Stimulated activated CD4-positive, alpha-beta T cell treated with anti-CD3 and anti-CD28 coated beads, Interleukin-15, amount 100 ng/mL, for 48 hours (primary cell): Measurements from ENCODE around the gene CFC1B.
"Not testable (repeated sequence)": the region's sequence is repeated elsewhere in the genome, so short reads cannot be mapped to it uniquely, and the experiment has no call there.

ENCODE experiments used
- DNase-seq, 2 donors: peaks; one replicate each; pipeline ENCODE4 v3.0.0-alpha.2; 2020; ENCODE audit warnings: low read depth in 2 of 2

CFC1B gene

DNA sequence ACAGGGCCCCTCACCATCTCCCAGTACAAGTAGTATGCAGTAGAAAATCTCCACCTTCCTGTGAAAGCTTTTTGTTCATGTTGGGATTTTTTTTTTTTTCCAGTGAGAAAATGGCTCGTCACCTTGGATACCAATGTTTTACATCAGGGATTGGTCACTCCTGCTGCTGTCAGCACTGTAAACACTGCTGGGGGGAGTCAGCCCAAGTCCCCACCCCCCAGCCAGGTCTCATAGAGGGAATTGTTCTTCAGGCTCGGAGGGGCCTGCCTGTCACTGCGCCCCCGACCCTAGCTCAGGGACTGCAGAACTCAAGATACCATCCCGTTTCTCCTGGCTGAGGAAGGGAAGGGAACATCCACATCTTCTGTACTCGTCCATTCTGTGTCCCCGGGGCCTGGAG, at the start of gene CFC1B:
Gene CFC1B (plus strand): TSS at position 231 of the 400 bp plus-strand sequence. CDS start 263 bp downstream, outside the sequence.
- DNase-seq: not testable (repeated sequence)

DNA sequence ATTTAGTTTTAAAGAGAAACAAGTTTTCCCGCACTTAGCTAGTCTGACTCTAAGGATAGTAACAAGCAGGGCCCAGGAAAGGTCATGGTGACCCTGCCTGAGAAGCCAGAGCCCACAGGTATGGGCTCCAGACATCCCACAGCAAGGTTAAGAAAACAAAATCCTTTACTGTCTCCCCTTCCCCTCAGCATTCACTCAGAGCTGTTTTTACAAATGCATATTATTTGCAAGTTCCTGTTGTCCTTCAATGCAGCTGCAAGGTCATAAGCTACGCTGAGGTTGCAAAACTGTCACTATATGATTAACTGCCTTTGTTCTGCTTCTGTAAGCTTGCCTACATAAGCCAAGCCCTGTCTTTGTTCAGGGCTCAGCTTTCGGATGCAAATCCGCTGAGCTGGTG, 29.9 kb upstream of the CFC1B start:
- DNase-seq: not testable (repeated sequence)

DNA sequence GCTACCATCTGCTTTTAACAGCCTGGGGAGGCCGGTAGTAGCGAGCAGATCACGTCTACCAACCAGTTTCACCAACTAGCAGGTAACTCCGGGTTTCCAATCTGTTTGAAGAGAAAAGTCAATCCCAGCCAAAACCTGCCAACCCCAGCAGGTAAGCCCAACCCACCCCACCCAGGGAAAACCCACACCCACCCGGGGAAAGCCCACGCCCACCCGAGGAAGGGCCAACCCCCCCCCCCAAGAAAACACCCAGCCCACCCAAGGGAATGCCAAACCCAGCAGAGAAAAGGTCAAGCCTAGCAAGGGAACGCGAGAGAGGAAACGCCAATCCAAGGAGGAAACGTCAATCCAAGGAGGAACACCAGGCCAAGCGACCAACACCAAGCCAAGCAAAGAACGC, 11.8 kb upstream of the CFC1B start, which contains the start of gene POTEI:
Gene POTEI (minus strand): TSS at position 101 of the 400 bp plus-strand sequence. CDS start 93 bp downstream, at position 8.
- not testable (repeated sequence) for DNase-seq

DNA sequence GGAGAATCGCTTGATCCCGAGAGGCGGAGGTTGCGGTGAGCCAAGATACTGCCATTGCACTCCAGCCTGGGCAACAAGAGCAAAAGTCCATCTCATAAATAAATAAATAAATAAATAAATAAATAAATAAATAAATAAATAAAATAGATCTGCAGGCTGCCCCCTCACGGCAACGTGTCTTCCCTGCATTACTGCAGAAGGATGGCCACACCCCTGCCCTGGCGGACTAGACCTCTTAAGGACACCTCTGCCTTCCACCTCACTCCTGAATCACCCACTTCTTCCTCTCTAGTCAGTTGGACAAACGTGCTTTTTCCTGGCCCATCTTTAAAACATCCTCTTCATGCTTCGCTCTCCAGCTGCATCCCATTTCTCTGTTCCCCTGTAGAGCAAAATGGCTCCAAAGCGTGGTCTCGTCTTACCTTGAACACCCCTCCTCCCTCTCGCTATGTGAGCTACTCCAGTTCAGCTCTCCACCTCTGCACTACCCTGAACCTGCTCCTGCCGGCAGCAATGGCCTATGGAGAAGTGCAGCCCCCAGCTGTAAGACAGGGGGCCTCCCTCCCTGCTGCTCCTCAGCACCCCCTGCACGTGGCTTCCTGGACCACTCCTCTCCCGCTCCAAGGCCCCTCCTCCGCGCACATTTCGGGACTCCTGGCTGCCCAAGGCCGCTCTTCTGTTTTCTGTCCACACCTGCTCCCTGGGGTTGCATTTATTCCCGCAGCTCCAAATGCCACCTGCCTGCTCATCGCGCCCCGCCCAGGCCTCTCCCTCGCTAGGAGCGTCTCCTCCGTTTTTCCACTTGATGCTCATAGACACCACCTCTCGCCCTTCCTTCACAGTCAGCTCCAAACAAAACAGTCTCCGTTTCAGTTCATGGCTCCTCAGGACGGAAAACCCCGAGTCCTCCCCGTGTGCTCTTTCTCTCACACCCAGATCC, 9.9 kb upstream of the CFC1B start:
- not testable (repeated sequence) for DNase-seq

DNA sequence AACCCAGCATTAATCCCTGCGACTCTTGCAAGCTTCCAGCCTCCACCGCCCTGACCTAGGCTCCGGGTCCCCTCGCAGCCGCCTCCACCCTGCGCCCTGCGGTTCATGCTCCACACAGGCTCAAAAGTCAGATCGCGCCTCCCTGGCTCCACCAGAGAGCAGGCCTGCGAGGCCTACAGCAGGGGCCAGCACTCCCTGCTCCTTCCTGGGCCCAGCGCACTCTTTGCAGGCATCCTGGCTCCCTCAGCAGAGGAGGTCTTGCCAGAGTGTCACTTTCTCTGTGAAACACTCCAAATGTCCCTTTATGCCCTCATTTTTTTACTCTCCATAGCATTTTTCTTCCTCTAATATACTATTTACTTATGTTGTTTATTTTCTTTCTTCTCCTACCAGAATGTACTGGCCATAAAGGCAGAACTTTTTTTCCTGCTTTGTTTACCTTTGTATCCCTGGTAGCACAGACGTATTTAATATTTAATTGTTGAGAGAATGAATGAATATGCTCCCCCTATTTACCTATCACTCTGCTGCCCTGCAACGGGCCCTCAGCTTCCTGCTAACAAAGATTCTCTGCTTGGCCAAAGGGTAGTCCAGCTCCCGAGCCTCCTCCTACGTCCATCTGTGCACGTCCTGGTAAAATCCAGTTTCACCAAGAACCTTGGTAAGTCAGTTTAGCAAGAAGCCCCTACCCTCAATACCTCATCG, 9.1 kb upstream of the CFC1B start:
- not testable (repeated sequence) for DNase-seq

DNA sequence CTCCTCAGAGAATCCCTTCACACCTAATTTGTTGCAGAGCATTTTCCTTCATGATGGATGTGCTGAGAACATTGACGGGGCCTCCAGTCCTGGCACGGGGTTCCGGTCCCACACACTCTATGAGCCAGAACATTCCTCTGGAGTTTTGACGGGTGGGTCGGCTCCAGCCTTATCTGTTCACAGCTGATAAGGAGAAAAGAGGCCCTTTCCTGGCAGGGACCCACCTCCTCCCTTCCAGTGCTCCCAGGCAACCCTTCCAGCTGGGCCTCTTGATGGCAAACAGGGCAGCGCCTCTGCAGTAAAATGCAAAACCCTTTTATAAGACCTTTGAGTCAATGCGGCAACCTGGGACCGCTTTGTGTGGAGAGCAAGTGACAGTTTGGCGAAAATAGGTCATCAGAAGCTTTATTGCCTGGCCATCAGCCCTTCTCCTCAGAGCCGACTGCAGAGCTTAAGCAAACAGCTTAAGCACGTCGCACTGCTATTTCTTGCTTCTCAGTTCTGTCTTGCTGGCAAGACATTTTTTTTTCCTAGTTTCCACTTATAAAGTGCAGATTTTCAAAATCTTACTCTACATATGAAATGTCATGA, 2.4 kb upstream of the CFC1B start:
- DNase-seq: not testable (repeated sequence)

DNA sequence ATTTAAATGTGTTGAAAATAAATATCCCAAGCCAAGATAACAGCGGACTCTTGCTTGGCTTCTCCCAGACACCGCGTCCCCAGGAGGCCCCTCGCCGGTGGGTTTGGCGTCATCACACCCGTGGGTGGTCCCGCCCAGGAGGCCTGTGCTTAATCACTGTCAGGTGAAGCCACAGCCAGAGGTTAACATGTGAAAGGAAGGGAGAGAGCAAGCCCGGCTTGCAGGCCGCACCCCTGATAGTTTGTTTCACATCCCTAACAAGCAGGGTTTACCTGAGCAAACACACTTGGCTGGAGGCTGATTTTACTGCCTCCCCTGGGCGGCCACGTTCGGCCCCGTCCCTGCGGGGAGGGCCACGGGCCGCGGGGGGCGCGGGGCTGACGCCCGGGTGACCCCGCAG, 1.4 kb downstream of the CFC1B start:
- DNase-seq: not testable (repeated sequence)

DNA sequence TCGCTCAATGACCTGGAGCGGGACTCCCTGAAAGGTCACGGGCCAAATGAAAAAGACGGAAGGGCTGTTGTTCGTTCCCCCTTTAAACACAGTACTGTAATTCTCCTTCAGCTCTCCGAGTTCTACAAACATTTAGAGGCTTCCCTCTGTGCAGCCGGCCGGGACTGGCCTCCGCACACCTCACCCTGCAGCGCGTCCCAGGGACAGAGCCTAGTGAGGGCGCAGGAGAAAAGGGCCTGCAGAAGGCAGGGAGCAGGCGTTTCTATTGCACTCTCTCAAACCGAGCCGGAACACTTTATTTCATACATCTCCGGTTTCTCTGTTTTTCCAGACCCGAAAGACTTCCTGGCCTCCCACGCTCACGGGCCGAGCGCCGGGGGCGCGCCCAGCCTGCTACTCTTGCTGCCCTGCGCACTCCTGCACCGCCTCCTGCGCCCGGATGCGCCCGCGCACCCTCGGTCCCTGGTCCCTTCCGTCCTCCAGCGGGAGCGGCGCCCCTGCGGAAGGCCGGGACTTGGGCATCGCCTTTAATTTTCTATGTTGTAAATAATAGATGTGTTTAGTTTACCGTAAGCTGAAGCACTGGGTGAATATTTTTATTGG, 6.4 kb downstream of the CFC1B start:
- not testable (repeated sequence) for DNase-seq

DNA sequence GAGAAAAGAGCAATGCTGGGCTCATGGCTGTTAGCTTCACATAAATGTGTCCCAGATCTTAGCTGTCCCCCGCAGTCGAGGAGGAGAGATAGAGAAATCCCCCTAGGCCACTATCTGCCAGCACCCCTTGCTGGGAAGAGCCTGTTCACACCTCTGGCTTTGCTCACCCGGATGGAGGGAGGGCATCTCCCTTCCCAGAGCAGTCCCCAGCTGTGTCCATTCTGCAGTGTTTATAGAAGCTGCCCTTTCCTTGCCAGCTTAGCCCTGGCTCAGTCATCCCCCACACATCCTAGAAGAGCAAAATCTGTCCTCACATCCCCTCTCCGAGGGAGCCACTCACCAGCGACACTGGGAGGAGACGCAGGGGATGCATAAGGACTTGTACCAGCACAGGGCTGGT, 8.5 kb downstream of the CFC1B start:
- DNase-seq: not testable (repeated sequence)

DNA sequence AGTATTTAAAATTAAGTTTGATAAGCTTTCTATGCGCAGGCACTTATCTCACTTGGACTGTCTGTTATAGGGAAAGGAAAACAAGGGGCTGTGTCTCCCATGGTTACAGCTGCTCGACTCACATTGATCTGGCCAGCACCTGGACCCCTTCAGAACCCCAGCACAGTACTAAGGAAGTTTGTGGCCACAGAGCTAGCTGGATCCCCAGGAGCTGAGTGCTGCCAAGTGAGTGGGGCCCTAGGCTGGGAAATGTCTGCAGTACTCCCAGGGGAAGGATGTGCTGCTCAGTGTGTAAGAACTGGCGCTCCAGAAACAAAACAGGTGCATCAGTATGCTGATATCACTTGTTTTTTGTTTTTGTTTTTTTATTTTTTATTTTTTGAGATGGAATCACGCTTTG, 9.2 kb downstream of the CFC1B start:
- DNase-seq: not testable (repeated sequence)

DNA sequence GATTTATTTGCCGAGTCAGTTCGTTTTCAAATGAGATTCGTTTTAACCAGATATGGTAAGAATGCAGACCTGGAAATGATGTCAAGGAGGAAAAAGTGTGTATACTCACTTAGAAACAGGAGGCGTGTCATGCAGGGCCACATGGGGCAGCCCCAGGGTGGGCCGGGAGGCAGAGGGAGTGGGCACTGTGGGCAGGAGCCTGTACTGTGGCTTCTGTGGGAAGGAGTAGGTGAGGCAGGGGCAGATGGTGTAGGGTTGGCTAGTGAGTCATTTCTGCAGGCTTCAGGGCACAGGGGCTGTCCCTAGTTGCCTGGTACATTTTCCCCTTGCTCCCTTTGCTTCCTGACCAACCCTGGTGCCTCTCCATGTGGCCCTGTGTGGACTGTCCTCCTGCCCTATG, 10.2 kb downstream of the CFC1B start:
- DNase-seq: not testable (repeated sequence)

DNA sequence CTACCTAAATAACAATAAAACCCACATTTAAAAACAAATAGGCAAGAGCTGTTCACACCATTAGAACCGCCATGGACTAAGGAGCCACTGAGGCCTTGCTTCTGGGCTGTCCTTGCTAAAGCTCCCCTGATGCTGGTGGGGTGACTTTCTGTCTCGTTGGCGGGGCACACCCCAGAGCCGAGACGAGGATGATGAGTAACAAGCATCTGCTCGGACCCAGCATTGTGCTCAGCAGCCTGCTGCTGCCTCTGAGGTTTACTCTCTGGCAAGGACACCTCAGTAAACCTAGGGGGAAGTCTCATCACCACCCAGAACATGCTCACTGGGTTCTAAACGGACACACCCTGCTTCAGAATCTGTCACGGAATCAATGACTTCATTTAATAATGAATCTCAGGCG, 10.7 kb downstream of the CFC1B start:
- not testable (repeated sequence) for DNase-seq

DNA sequence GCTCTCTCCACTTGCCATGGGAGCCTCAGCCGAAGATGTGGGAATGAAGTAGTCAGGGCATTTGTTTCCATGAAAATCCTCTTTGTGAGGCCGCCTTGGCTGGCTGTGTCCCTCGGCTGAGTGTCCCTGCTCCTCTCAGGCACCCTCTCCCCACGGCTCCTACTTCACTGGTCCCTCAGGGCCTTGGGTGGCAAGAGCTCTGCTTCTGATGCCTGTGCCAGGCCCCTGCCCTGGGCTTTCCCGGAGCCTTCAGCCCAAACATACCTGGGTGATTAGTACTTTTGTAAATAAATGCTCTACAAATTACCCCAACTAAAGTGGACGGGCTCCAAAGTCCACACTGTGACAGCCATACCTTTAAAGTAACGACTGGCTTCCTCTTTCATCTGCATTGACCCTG, 15.6 kb downstream of the CFC1B start:
- not testable (repeated sequence) for DNase-seq

DNA sequence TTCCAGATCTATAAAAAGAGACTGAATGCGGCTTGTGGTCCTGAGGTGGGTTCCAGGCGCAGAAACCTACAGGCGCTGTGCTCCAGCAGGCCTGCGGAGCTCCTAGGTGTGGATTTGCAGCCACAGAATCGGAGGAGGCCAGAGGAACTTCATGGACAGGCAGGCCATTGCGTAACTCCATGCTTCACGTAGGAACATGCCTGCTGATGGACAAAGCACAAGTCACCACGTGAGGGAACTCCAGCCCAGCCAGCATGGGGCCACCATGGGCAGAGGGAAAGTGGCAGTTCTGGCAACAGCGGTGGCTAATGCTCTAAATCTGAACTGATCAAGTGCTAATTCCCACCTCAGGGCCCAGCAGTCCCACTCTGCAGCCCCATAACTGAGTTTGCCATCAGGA, 17.2 kb downstream of the CFC1B start:
- DNase-seq: not testable (repeated sequence)

DNA sequence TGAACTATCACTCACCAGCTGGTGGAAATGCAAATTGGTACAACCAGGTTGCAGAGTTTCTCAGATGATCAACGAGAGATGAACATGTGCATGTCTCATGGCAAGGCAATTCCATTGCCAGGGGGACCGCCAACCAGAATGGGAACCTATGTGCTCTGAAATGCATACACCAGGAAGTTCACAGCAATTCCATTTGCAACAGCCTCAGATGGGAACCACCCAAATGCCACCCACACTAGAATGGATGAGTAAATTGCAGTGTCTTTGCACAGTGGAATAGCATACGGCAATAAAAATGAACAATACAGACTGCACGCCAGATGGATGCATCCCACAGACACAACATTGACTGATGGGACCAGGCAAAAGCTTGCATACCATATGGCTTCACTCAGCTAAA, 21.8 kb downstream of the CFC1B start:
- not testable (repeated sequence) for DNase-seq

DNA sequence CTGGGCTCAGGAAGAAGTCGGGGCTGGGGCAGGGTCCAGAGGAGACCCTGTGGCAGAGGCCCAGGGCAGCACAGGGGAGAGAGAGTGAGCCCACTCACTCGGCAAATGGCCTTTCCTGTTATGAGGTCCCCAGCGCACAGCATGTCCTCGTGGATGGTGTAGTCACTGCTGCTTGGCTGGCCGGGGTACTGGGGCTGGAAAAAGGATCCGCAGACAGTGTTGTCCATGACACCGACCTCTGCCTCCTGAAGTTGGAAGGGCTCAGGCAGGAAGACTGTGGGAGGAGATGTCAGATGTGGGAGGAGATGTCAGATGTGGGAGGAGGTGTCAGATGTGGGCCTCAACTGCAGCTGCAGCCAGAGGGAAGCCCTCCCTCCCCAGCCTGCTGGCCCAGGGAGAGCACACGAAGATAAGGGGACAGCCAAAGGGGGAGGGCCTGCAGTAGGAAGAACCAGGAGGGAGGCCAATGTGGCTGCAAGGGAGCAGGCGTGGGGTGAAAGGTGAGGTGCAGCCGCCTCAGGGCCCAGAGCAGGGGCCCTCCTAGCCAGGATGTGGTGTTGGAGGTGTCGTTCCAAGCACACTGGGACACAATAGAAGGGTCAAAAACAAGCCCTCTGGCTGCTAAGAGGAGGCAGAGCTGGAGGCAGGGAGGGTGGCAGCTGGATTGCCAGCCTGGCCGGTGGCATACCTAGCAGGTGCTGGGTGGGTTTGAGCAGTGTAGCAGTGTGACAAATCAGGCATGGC, 22.9 kb downstream of the CFC1B start:
- DNase-seq: not testable (repeated sequence)

DNA sequence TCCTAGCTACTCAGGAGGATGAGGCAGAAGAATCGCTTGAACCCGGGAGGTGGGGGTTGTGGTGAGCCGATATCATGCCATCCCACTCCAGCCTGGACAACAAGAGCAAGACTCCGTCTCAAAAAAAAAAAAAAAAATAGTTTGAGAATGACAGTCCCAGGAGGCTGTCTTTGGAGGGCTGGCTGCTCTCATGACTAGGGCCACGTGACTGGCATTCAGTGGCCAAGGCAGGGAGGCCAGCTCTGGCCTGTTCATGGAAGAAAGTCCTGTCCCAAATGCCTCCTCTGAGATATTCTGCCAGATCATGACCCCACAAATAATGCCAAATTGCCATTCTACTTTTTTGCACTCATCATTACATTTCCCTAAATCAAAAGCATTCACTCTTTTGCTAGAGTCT, 24.0 kb downstream of the CFC1B start:
- not testable (repeated sequence) for DNase-seq

DNA sequence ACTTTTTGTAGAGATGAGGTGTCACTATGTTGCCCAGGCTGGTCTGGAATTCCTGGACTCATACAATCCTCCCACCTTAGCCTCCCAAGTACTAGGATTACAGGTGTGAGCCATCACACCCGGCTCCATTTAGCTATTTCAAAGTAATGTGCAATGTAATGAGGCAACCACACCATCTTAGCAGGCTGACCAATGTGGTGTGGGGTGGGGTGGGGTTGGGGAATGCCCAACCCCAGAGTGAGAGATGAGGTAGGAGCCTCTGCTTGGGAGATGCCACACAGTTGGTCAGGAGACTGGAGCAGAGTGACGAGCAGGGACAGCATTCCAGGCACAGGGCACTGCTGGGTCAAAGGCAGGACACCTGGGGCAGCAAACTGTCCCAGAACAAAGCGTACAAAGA, 27.4 kb downstream of the CFC1B start:
- not testable (repeated sequence) for DNase-seq

DNA sequence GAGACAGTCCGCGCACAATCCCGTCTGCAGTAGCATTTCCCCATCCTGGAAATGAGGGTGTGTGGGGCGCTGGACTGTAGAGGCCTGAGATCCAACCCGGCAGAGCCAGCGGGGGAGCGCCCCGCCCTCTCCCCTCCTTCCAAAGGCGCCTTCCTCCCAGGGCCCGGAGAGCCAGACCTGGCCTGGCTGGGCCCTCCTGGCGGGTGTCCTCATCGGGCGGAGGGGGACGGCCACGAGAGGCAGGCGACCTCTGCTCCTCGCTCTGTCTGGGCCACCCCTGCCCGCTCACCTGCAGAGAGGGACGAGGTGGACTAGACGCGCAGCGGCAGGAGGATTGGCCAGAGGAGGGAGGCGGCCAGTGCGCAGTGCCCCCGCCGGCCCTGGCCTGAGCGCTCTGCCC, 28.5 kb downstream of the CFC1B start:
- DNase-seq: not testable (repeated sequence)

DNA sequence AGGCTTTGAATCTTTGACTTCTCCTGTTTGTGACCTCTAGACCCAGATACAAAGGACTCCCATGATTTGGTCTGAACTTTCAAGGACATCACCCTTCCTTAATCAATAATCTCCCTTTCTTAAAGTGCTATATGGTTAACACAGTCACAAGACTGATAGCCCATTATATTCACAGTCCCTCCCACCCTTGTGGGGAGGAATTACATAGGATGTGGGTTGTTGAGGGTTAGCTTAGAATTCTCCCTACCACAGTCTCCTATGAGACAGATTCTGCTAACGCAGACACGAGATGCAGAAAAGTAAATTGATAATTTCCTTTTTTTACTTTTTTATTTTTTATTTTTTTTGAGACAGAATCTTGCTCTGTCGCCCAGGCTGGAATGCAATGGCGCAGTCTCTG, 33.2 kb downstream of the CFC1B start:
- DNase-seq: not testable (repeated sequence)

DNA sequence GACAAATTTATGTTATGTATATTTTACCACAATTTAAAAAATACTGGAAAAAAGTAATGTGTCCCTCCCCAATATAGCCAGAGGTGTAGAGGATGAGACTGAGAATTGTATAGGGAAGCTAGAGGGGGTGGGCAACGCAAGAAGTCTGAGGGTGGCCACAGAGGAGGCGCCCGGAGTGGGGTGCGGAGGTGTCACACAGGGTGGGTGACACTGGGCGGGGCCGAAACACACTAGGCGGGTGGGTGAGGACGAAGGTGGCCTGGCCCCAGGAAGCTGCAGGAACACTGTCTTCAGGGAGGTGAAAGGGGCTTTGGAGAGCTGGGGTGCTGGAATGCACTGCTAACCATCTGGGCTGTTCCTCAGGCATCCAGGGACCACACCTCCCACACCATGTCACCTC, 35.4 kb downstream of the CFC1B start:
- DNase-seq: not testable (repeated sequence)
